Stimulated activated naive CD4-positive, alpha-beta T cell treated with Interleukin-2 at 50 U/mL for 16 hours (primary cell): Measurements from ENCODE around the gene FBRS.

Source experiments
- DNase-seq: peaks from one replicate; lab custom pipeline; 2025; lab: John Stamatoyannopoulos, UW

The FBRS gene

GRCh38 chr16:30644334-30644830, 13.8 kb upstream of the FBRS start:
- no peak for DNase-seq

GRCh38 chr16:30645727-30646126, 12.5 kb upstream of the FBRS start:
- no peak for DNase-seq

GRCh38 chr16:30647274-30647571, 11.0 kb upstream of the FBRS start:
- DNase-seq: no peak

GRCh38 chr16:30649725-30650368, 8.4 kb upstream of the FBRS start:
- DNase-seq: no peak

- DNase-seq: peak; percentile 99
Observed at GRCh38 chr16:30650369-30651123, 7.7 kb upstream of the FBRS start, which contains the start of gene PRR14. Gene PRR14 (plus strand): TSS chr16:30650960. CDS start chr16:30651646, 686 bp downstream.

- peak; percentile 74 for DNase-seq
Observed at GRCh38 chr16:30651124-30652004, 6.9 kb upstream of the FBRS start.

- DNase-seq: no peak
Observed at GRCh38 chr16:30652005-30652296, 6.3 kb upstream of the FBRS start.

GRCh38 chr16:30652718-30653117, 5.5 kb upstream of the FBRS start:
- no peak for DNase-seq

- DNase-seq: no peak
Observed at GRCh38 chr16:30654856-30655255, 3.4 kb upstream of the FBRS start.

GRCh38 chr16:30655815-30656347, 2.4 kb upstream of the FBRS start:
- no peak for DNase-seq

- no peak for DNase-seq
Observed at GRCh38 chr16:30656388-30656787, 1.8 kb upstream of the FBRS start.

- DNase-seq: no peak
Observed at GRCh38 chr16:30656974-30657865, 1.0 kb upstream of the FBRS start.

GRCh38 chr16:30658731-30659506, 688 bp downstream of the FBRS start:
- no peak for DNase-seq

- DNase-seq: peak; percentile 45
Observed at GRCh38 chr16:30659507-30660423, 1.5 kb downstream of the FBRS start.

GRCh38 chr16:30660424-30661261, 2.4 kb downstream of the FBRS start:
- DNase-seq: peak; percentile 86

- DNase-seq: no peak
Observed at GRCh38 chr16:30662449-30662848, 4.2 kb downstream of the FBRS start.

- DNase-seq: no peak
Observed at GRCh38 chr16:30663038-30663437, 4.8 kb downstream of the FBRS start.

GRCh38 chr16:30663820-30664219, 5.6 kb downstream of the FBRS start:
- DNase-seq: no peak
